ENCODE data around the gene VMAC. TPM values are rescaled to one million over a fixed set of nuclear protein-coding genes. Genes with fewer than 3 reads are reported as not detected.

VMAC gene
- total and polyA plus RNA-seq, 2 of the 13 experiments (the other 11 are each of a cell fraction or from before 2014, with no cell fraction given): 2.4 TPM

DNA sequence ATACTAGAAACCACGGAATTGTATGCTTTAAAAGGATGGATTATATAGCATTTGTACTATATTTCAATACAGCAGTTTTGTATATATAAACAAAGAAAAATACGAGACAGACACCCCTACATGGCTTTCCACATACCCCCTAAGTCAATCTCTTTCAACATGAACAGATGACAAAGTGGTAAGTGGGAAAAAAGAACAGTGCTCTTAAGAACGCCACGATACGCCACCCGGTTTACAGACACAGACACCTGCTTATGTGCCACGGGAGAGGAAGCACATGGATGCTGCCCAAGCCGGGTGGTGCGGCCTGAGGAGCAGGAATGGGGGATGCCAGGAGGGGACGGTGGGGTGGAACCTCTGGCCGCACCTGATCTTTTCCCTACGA is 17.5 kb downstream of the VMAC start:
- H3K9ac ChIP-seq (ENCODE audit: insufficient read depth, low read depth, low read length): no peak overlapping the region
- no peak for DNase-seq (ENCODE audit: low spot score)
- 97% methylated on average over 12 of the region's 12 CpGs for WGBS (ENCODE audit: low lambda C conversion rate)
- POLR2A ChIA-PET: no interaction called here
- TF ChIP-seq NFE2L2 (IDR thresholded peaks at IDR 0.05; ENCODE audit: low read length): no peak
- TF ChIP-seq, protein P1, sequence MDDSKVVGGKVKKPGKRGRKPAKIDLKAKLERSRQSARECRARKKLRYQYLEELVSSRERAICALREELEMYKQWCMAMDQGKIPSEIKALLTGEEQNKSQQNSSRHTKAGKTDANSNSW (CRISPR knock-in tag; IDR thresholded peaks at IDR 0.05; ENCODE audit: borderline replicate concordance): no peak
- TF ChIP-seq ZNF724P (CRISPR knock-in tag; IDR thresholded peaks at IDR 0.05; ENCODE audit: borderline replicate concordance): no peak
- no peak for TF ChIP-seq ZNF468 (CRISPR knock-in tag; IDR thresholded peaks at IDR 0.05)
- no peak for TF ChIP-seq CEBPB (IDR thresholded peaks at IDR 0.05; ENCODE audit: borderline replicate concordance, low read depth, low read length)
- TF ChIP-seq GMEB1 (CRISPR knock-in tag; IDR thresholded peaks at IDR 0.05; ENCODE audit: borderline replicate concordance): no peak
- TF ChIP-seq ZNF335 (CRISPR knock-in tag; IDR thresholded peaks at IDR 0.05): no peak
- H3K4me1 ChIP-seq (ENCODE audit: insufficient read depth, low read length): no peaks in the 10 kb centered on the region
- no peak overlapping the region for H3K4me2 ChIP-seq (ENCODE audit: low read depth, low read length)
- H3K36me3 ChIP-seq (replicated peaks in 1 of 2; ENCODE audit: control insufficient read depth in 1 of 2, insufficient read depth in 2 of 2, low read length in 2 of 2): peaks cover 65 to 95% of the 10 kb centered on the region in 2 experiments
- no peak for ATAC-seq
- no peak overlapping the region for H3K27ac ChIP-seq (ENCODE audit: extremely low read length, insufficient read depth, low read length)
- H3K79me2 ChIP-seq (ENCODE audit: insufficient read depth, low read length): no peaks in the 10 kb centered on the region
- CTCF ChIA-PET (ENCODE audit: low intra/inter-chr PET ratio, low total read pairs): no interaction called here
- H2AFZ ChIP-seq (ENCODE audit: low read length): no peak overlapping the region
- in situ Hi-C loops (cut with HindIII; ENCODE audit: extremely low pct_ligation_motif_present, low pct_unique_long_range_greater_than_20kb) (no loop called here), intact Hi-C loops (cut with micrococcal nuclease; ENCODE audit: unreplicated experiment) (no loop called here)
- H4K20me1 ChIP-seq (ENCODE audit: insufficient read depth, low read length): no peaks in the 10 kb centered on the region
- H3K4me3 ChIP-seq (replicated peaks in 1 of 3; ENCODE audit: insufficient read depth in 1 of 3, low read depth in 2 of 3, low read length in 3 of 3): no peak overlapping the region
- no peaks in the 10 kb centered on the region for H3K9me3 ChIP-seq (ENCODE audit: low read length)
- no peaks in the 10 kb centered on the region; a peak in 1 of 5 replicates for H3K27me3 ChIP-seq (ENCODE audit: control insufficient read depth in 1 of 2, insufficient read depth in 2 of 2, low read length in 2 of 2)
- FAIRE-seq: no peak
- BruUV-seq (replicated peaks): no TSS peak

GRCh38 chr19:5923356-5923755 is 18.7 kb downstream of the VMAC start:
- Histone ChIP-seq H4K20me1 (ENCODE audit: insufficient read depth, low read length) (no peaks in the 10 kb centered on the region), H3K9ac (ENCODE audit: insufficient read depth, low read depth, low read length) (no peak overlapping the region), H3K9me3 (ENCODE audit: low read length) (no peaks in the 10 kb centered on the region), H3K4me1 (ENCODE audit: insufficient read depth, low read length) (no peaks in the 10 kb centered on the region), H3K79me2 (ENCODE audit: insufficient read depth, low read length) (no peaks in the 10 kb centered on the region), H3K27ac (ENCODE audit: extremely low read length, insufficient read depth, low read length) (no peak overlapping the region), H3K4me2 (ENCODE audit: low read depth, low read length) (no peak overlapping the region), H3K4me3 (replicated peaks in 1 of 3; ENCODE audit: insufficient read depth in 1 of 3, low read depth in 2 of 3, low read length in 3 of 3) (no peak overlapping the region), H2AFZ (ENCODE audit: low read length) (no peak overlapping the region), H3K27me3 (ENCODE audit: control insufficient read depth in 1 of 2, insufficient read depth in 2 of 2, low read length in 2 of 2) (no peaks in the 10 kb centered on the region; a peak in 1 of 5 replicates), H3K36me3 (replicated peaks in 1 of 2; ENCODE audit: control insufficient read depth in 1 of 2, insufficient read depth in 2 of 2, low read length in 2 of 2) (peaks cover 60 to 98% of the 10 kb centered on the region in 2 experiments)
- ATAC-seq: no peak
- DNase-seq (ENCODE audit: low spot score): no peak
- TF ChIP-seq ONECUT2 (CRISPR knock-in tag; IDR thresholded peaks at IDR 0.05) (no peak), AGO2 (optimal IDR thresholded peaks at IDR 0.05; ENCODE audit: low read depth, low read length) (peak; percentile 72)
- in situ Hi-C loops (cut with HindIII; ENCODE audit: extremely low pct_ligation_motif_present, low pct_unique_long_range_greater_than_20kb) (no loop called here), intact Hi-C loops (cut with micrococcal nuclease; ENCODE audit: unreplicated experiment) (no loop called here)
- FAIRE-seq: no peak
- 97% methylated on average over 15 of the region's 16 CpGs for WGBS (ENCODE audit: low lambda C conversion rate)
- BruUV-seq (replicated peaks): no TSS peak
- POLR2A ChIA-PET: no interaction called here
- CTCF ChIA-PET (ENCODE audit: low intra/inter-chr PET ratio, low total read pairs): no interaction called here
